ENCODE measurements around the gene PCSK7. TPM values are rescaled to one million over a fixed set of nuclear protein-coding genes. Genes with fewer than 3 reads are reported as not detected.

Gene PCSK7
- total RNA-seq, 1 donor from 2014 or later: 14.2 TPM

GRCh38 chr11:117205211-117205818 is 26.6 kb downstream of the PCSK7 start:
- H3K27me3 ChIP-seq: no peaks in the 10 kb centered on the region
- H3K9ac ChIP-seq: no peak overlapping the region
- Mint-ChIP-seq H3K27ac (peak overlapping the region; percentile 87), H3K36me3 (peaks cover 15% of the 10 kb centered on the region), H3K4me3 (no peak overlapping the region), H3K27me3 (ENCODE audit: insufficient read depth, low read depth) (peaks cover 2% of the 10 kb centered on the region), H3K9me3 (no peaks in the 10 kb centered on the region), H3K4me1 (peaks cover 14% of the 10 kb centered on the region)
- no peaks in the 10 kb centered on the region for H3K36me3 ChIP-seq
- H3K79me2 ChIP-seq (ENCODE audit: low read depth): no peaks in the 10 kb centered on the region
- no peak for DNase-seq (ENCODE audit: low spot score)
- H3K4me2 ChIP-seq: no peak overlapping the region
- H3F3A ChIP-seq (ENCODE audit: low read depth): no peaks in the 10 kb centered on the region
- H3K4me1 ChIP-seq: peaks cover 1% of the 10 kb centered on the region
- no peak for TF ChIP-seq EZH2phosphoT487 (IDR thresholded peaks at IDR 0.05)
- TF ChIP-seq CTCF (IDR thresholded peaks at IDR 0.05): peak; percentile 7
- no peak overlapping the region for H2AFZ ChIP-seq (replicated peaks)
- no peaks in the 10 kb centered on the region for H4K20me1 ChIP-seq (ENCODE audit: low read depth)
- no peaks in the 10 kb centered on the region for H3K9me3 ChIP-seq (ENCODE audit: low read depth)
- H3K27ac ChIP-seq: no peak overlapping the region
- H3K4me3 ChIP-seq: no peak overlapping the region

- Histone ChIP-seq H3K9me3 (ENCODE audit: low read depth) (no peaks in the 10 kb centered on the region), H3K79me2 (ENCODE audit: low read depth) (no peaks in the 10 kb centered on the region), H3K27me3 (no peaks in the 10 kb centered on the region), H2AFZ (replicated peaks) (no peak overlapping the region), H3K9ac (no peak overlapping the region), H3K4me2 (no peak overlapping the region), H4K20me1 (ENCODE audit: low read depth) (no peaks in the 10 kb centered on the region), H3F3A (ENCODE audit: low read depth) (peaks cover 4% of the 10 kb centered on the region), H3K4me3 (no peak overlapping the region), H3K27ac (no peak overlapping the region), H3K4me1 (peaks cover 10% of the 10 kb centered on the region), H3K36me3 (no peaks in the 10 kb centered on the region)
- H3K27ac Mint-ChIP-seq: peak overlapping the region; percentile 5
- peaks cover 20% of the 10 kb centered on the region for H3K4me1 Mint-ChIP-seq
- H3K4me3 Mint-ChIP-seq: peak overlapping the region; percentile 30
- H3K36me3 Mint-ChIP-seq: peaks cover 15% of the 10 kb centered on the region
- TF ChIP-seq CTCF (IDR thresholded peaks at IDR 0.05): no peak
- no peaks in the 10 kb centered on the region for H3K9me3 Mint-ChIP-seq
- no peak for DNase-seq (ENCODE audit: low spot score)
- peaks cover 2% of the 10 kb centered on the region for H3K27me3 Mint-ChIP-seq (ENCODE audit: insufficient read depth, low read depth)
Observed at GRCh38 chr11:117204283-117205080, 27.4 kb downstream of the PCSK7 start.

GRCh38 chr11:117203069-117203407 is 28.8 kb downstream of the PCSK7 start:
- no peak overlapping the region for H3K27ac Mint-ChIP-seq
- no peak for DNase-seq (ENCODE audit: low spot score)
- H4K20me1 ChIP-seq (ENCODE audit: low read depth): no peaks in the 10 kb centered on the region
- H3K27me3 ChIP-seq: no peaks in the 10 kb centered on the region
- no peaks in the 10 kb centered on the region for H3K9me3 ChIP-seq (ENCODE audit: low read depth)
- H3K27ac ChIP-seq: no peak overlapping the region
- H2AFZ ChIP-seq (replicated peaks): no peak overlapping the region
- no peak overlapping the region for H3K4me2 ChIP-seq
- H3K27me3 Mint-ChIP-seq (ENCODE audit: insufficient read depth, low read depth): no peaks in the 10 kb centered on the region
- no peaks in the 10 kb centered on the region for H3K36me3 ChIP-seq
- TF ChIP-seq EZH2phosphoT487 (IDR thresholded peaks at IDR 0.05) (no peak), EZH2 (IDR thresholded peaks at IDR 0.05) (no peak), CTCF (IDR thresholded peaks at IDR 0.05) (no peak)
- peaks cover 31% of the 10 kb centered on the region for H3K4me1 Mint-ChIP-seq
- H3K4me3 Mint-ChIP-seq: no peak overlapping the region
- peaks cover 21% of the 10 kb centered on the region for H3K4me1 ChIP-seq
- H3K4me3 ChIP-seq: no peak overlapping the region
- peaks cover 15% of the 10 kb centered on the region for H3K36me3 Mint-ChIP-seq
- no peak overlapping the region for H3K9ac ChIP-seq
- H3F3A ChIP-seq (ENCODE audit: low read depth): peaks cover 17% of the 10 kb centered on the region
- H3K9me3 Mint-ChIP-seq: no peaks in the 10 kb centered on the region
- no peaks in the 10 kb centered on the region for H3K79me2 ChIP-seq (ENCODE audit: low read depth)

All from neural progenitor cell (in vitro differentiated cells).